ENCODE data around the gene LEFTY2.
"Not testable (repeated sequence)": the region's sequence is repeated elsewhere in the genome, so short reads cannot be mapped to it uniquely, and the experiment has no call there.

Gene LEFTY2

DNA sequence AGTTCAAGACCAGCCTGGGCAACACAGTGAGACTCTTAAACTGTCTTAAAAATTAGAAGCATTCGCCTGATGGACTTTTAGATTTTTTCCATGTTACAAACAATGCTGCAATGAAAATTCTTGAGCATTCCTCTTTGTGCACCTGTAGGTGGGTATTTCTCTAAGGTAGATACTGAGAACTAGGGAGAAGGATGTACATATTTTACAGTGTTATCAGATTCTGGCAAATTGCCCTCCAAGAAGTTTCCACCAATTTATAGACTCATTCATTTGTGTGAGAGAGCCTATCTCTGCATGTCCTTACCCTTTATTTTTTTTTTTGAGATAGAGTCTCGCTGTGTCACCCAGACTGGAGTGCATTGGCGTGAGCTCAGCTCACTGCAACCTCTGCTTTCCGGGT is 12.3 kb upstream of the LEFTY2 start:
- no peak for DNase-seq

DNA sequence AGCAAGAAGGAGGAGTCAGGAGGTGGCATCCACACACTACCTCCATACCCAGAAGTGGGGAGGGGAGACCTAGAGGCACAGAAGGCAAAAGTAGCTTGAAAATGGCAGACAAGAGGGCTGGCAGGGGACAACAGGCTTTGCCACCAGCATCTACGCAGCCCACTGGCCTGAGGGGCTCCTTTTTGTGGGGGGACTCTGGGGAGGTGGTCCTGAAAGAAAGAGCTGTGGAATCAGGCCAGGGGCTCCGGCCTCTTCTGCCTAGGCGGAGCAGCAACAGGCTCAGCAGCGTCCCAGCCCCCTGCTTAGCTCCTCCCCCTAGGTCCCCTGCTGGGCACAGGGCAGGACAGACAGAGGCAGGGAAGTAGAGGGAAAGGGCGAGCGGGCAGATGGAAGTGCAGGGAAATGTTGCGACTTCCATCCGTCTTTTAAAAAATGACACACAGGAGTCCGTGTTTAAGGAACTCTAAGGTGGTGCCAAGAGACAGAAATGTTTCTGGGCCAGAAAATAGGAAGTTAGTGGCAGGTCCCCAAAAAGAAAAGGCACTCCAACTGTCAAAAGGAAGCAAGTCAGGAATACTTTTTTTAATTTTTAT is 10.0 kb upstream of the LEFTY2 start:
- no peak for DNase-seq

DNA sequence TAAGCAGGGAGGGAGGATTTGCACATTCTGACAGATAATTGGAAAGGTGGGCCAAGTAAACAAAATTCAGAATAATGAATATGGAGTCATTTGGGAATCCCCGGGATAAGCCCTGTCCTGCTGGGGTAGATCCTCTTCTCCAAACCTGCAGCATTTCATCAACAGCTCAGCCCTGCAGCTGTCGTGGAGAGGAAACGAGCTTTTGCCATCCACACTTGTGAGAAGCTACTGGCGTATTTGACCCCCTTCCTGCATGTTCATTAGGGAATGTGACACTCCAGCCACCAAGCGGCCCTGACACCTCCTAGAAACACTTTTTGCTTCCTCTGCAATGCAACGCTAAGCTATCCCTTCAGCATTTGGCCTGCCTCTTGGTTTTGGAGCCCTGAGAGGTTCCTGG is 8.0 kb upstream of the LEFTY2 start:
- no peak for DNase-seq

- no peak for DNase-seq
Measured at GRCh38 chr1:225946803-225947202, 5.8 kb upstream of the LEFTY2 start.

- no peak for DNase-seq
Measured at GRCh38 chr1:225946082-225946620, 5.1 kb upstream of the LEFTY2 start.

GRCh38 chr1:225945564-225945963 is 4.5 kb upstream of the LEFTY2 start:
- DNase-seq: no peak

DNA sequence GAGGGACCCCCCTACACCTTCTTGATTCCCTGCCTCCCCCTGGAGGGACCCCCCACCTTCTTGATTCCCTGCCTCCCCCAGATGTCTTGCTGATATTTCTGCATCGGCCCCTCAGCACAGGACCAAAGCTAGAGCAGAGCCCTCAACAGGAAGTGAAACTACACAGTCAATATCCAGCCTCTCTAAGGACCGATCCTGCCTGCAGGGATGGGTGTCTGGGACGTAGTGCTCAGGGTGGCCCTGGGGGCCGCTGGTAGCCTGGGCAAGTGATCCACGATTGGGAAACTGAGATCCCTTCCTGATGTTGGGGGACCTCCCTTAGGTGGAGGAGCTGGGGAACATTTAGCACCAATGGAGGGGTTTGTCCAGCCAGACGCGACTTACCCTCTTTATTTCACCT is 3.9 kb upstream of the LEFTY2 start:
- DNase-seq: no peak

DNA sequence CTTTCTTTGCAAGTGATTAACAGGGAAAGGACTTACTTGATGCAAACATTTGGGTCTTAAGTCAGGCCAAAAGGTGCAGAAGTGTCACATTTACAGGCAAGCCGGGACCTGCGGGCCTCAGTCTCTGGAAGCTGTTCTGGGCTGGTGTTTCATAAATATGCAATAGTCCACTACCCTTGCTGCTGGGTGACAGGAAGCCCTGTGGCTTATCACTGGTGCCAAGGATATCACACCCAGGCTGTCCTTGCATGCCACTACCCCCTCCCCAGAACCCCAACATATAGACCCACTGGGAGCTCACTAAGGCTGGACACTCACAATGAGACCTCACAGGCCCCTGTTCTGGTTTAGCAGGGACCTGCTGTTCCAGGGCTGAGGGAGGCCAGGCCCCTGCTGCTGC is 3.4 kb upstream of the LEFTY2 start:
- DNase-seq: no peak

GRCh38 chr1:225943582-225943981 is 2.6 kb upstream of the LEFTY2 start:
- DNase-seq: no peak

DNA sequence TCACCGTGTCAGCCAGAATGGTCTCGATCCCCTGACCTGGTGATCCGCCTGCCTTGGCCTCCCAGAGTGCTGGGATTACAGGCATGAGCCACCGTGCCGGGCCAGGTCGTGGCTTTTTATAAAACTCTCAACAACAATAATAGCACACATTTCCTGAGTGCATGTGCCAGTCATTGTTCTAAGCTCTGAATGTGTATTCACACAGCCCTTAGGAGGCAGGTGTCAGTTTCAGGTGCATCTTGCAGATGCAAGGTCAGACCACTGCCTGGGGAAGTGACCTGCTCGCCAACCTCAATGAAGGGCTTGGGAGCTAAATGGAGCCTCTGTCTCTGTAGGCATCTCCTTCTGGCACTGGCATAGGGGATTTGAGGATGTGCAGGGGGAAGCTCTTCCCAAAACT is 1.6 kb upstream of the LEFTY2 start:
- DNase-seq: no peak

GRCh38 chr1:225941942-225942222 is 862 bp upstream of the LEFTY2 start:
- DNase-seq: no peak

DNA sequence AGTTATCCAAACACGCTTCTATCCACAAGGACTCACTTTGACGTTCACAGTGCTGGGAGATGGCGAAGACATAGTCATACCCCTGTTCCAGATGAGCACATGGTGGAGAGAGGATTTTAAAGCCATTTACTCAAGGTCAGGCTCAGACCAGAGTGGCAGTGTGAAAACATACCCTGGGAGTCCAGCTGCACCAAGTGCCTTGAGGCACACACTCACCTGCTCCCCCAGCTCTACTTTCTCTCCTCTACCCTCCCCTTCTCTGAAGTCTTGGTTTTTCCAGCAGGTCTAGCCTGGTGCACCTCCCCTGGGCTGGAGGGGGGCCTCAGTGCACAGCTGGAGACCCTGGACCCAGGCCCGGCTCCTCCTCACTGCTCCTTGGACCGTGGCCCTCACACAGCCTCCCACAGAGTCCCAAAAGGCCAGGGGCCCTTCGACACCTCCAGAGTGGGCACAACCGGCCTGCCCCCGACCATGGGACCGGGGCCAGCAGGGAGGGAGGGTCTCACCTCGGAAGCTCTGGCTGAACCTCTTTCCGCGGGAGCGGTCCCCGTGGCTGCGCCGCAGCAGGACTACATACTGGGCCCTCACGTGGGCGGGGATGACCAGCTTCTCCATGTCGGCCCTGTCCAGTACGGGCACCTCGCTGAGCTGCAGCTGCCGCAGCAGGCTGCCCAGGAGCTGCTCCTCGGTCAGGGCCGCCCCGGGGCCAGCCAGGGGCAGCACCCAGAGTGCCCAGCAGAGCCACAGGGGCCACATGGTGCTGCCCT is 452 bp downstream of the LEFTY2 start:
- no peak for DNase-seq

DNA sequence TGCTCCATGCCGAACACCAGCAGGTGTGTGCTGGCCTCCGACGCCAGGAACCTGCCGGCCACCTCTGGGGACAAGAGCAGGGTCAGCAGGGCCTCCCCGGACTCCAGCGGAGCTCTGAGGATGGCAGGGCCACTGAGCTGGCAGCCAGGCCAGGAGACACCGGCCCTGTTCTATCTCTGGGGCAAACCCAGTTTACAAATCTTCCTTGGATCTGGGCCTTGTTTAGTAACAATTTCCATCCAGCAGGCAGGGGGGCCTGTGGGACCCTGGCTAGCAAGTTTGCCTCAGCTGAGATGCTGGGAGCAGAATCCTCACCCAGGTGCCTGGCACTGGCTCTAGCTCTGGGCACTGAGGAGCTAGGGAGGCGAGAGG is 1.1 kb downstream of the LEFTY2 start:
- DNase-seq: not testable (repeated sequence)

DNA sequence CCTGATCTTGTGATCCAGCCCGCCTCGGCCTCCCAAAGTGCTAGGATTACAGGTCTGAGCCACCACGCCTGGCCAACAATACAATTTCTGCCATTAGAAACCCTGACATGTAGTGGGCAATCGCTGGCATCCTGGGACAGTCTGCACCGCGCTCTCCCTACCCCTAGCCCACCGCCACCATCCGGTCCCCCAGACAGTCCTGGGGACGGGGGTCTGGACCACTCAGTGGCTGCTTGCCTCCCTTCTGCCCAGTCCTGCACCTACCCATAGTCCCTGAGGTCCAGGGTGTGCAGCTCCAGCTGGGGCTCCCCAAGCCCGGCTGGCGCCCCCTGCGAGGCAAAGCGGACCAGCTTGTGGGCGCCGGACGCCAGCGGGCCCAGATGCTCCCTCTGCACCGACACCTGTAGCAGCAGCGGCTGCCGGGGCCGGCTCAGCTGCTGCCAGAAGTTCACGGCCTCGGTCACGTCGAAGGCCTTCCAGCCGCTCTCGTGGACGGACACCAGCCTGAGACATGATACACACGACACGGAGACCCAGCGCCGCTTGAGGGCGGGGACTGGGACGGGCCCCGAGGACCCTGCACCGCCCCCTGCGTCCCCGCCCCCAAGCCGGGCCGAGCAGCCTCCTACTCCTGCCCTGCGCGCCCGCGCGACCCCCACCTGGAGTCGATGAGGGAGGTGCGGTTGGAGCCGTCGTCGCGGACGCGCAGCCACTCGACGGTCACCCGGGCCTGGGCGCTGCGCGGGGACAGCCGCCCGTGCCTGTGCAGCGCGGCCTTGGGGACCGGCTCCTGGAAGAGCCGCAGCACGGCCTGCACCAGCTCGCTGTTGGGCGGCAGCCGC is 1.7 kb downstream of the LEFTY2 start:
- DNase-seq: not testable (repeated sequence)

GRCh38 chr1:225937048-225937968 is 3.7 kb downstream of the LEFTY2 start:
- no peak for DNase-seq

- no peak for DNase-seq
Measured at GRCh38 chr1:225936523-225936922, 4.5 kb downstream of the LEFTY2 start.

GRCh38 chr1:225936086-225936485 is 4.9 kb downstream of the LEFTY2 start:
- not testable (repeated sequence) for DNase-seq

- DNase-seq: no peak
Measured at GRCh38 chr1:225934711-225935110, 6.3 kb downstream of the LEFTY2 start.

DNA sequence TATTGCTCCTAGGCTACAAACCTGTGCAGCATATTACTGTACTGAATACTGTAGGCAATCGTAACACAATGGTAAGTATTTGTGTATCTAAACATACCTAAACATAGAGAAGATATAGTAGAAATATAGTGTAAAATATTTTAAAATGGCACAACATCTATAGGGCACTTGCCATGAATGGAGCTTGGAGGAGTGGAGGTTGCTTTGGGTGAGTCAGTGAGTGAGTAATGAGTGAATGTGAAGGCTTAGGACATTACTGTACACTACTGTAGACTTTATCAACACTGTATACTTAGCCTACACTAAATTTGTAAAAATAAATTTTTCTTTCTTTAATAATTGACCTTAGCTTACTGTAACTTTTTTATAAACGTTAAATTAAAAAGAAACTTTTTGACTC is 7.9 kb downstream of the LEFTY2 start:
- no peak for DNase-seq

DNA sequence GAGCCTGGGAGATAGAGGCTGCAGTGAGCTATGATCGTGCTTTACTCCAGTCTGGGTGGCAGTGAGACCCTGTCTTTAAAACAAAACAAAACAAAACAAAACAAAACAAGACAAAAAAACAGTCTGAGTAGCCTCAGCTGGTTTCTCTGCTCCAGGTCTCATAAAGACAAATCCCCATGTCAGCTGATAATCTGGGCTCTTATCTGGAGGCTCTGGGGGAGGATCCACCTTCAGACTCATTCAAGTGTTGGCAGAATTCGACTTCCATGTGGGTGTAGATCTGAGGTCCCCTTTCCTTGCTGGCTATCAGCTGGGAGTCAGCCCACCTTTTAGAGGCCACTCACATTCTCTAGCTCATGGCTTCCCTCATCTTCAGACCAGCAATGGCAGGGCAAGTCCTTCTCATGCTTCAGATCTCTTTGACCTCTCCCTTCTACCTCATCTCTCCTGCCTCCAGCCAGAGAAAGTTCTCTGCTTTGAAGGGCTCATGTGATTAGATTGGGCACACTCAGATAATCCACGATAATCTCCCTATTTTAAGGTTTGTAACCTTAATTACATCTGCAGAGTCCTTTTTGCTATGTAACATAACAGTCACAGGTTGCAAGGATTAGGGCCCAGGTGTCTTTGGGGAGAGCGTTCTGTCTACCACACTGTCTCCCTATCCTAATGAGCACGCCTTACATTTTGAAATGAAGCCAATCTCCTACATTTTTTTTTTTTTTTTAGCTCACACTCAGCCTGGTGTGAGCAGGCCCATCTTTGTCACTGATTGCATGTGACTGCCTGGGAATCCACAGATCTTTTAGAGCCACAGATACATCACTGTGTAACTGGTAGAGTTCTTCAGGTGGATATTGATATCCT is 9.5 kb downstream of the LEFTY2 start:
- no peak for DNase-seq

- DNase-seq: no peak
Measured at GRCh38 chr1:225930566-225930965, 10.5 kb downstream of the LEFTY2 start.

DNA sequence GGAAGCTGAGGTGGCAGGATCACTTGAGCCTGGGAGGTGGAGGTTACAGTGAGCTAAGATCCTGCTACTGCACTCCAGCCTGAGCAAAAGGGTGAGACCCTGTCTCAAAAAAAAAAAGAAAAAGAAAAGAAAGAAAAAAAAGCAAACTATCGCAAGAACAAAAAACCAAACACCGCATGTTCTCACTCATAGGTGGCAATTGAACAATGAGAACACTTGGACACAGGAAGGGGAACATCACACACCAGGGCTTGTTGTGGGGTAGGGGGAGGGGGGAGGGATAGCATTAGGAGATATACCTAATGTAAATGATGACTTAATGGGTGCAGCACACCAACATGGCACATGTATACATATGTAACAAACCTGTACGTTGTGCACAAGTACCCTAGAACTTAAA is 11.6 kb downstream of the LEFTY2 start:
- not testable (repeated sequence) for DNase-seq

All from DMS 273 treated with DMSO at 0.1 percent for 48 hours (cell line).